NCI-H128 (cell line): Measurements from ENCODE around the gene ATG2A.

Source experiments
- DNase-seq: peaks from one replicate; lab custom pipeline; 2025; ENCODE audit not compliant: unreplicated experiment; lab: John Stamatoyannopoulos, UW

ATG2A gene

GRCh38 chr11:64888406-64888728 lies 28.6 kb downstream of the ATG2A start:
- DNase-seq = no peak

- no peak for DNase-seq
Measured at GRCh38 chr11:64887757-64888405, 29.1 kb downstream of the ATG2A start.

- no peak for DNase-seq
Measured at GRCh38 chr11:64887234-64887756, 29.7 kb downstream of the ATG2A start.

- no peak for DNase-seq
Measured at GRCh38 chr11:64885367-64886286, 31.4 kb downstream of the ATG2A start.

GRCh38 chr11:64884019-64884418 lies 33.0 kb downstream of the ATG2A start:
- no peak for DNase-seq

GRCh38 chr11:64883575-64883974 lies 33.4 kb downstream of the ATG2A start:
- DNase-seq = no peak

- no peak for DNase-seq
Measured at GRCh38 chr11:64882243-64882642, 34.8 kb downstream of the ATG2A start.

- DNase-seq = no peak
Measured at GRCh38 chr11:64881476-64881875, 35.5 kb downstream of the ATG2A start.

- DNase-seq = no peak
Measured at GRCh38 chr11:64880240-64881001, 36.6 kb downstream of the ATG2A start.

GRCh38 chr11:64879244-64879900 lies 37.6 kb downstream of the ATG2A start:
- no peak for DNase-seq

GRCh38 chr11:64878494-64879243 lies 38.3 kb downstream of the ATG2A start, which contains the start of gene EHD1:
EHD1 (minus strand) TSS chr11:64878621; CDS start chr11:64878464, 157 bp downstream.
- peak; percentile 99 for DNase-seq

GRCh38 chr11:64878223-64878493 lies 38.9 kb downstream of the ATG2A start:
- DNase-seq = no peak

GRCh38 chr11:64877390-64878222 lies 39.4 kb downstream of the ATG2A start:
- no peak for DNase-seq

GRCh38 chr11:64876835-64877341 lies 40.1 kb downstream of the ATG2A start:
- DNase-seq = no peak

GRCh38 chr11:64876229-64876750 lies 40.7 kb downstream of the ATG2A start:
- DNase-seq = no peak

- no peak for DNase-seq
Measured at GRCh38 chr11:64875369-64876228, 41.4 kb downstream of the ATG2A start.

- no peak for DNase-seq
Measured at GRCh38 chr11:64874308-64875240, 42.4 kb downstream of the ATG2A start.
